Activated naive CD8-positive, alpha-beta T cell (primary cell): ENCODE measurements around the gene PNMA6A.
"Not testable (repeated sequence)": the region's sequence is repeated elsewhere in the genome, so short reads cannot be mapped to it uniquely, and the experiment has no call there.

Experiments
- H3K27ac Mint-ChIP-seq: one replicate; pipeline ENCODE4 v1.8.0; 2021; ENCODE audit warnings: mixed read lengths
- H3K27me3 Mint-ChIP-seq: one replicate; pipeline ENCODE4 v1.8.0; 2021; ENCODE audit warnings: mixed read lengths
- H3K36me3 Mint-ChIP-seq: one replicate; pipeline ENCODE4 v1.8.0; 2021; ENCODE audit warnings: mixed read lengths
- H3K4me1 Mint-ChIP-seq: one replicate; pipeline ENCODE4 v1.8.0; 2021; ENCODE audit warnings: low read depth, mixed read lengths
- H3K4me3 Mint-ChIP-seq: one replicate; pipeline ENCODE4 v1.8.0; 2021; ENCODE audit warnings: mild to moderate bottlenecking, mixed read lengths
- H3K9me3 Mint-ChIP-seq: one replicate; pipeline ENCODE4 v1.8.0; 2021; ENCODE audit warnings: low read depth, mixed read lengths

Gene PNMA6A

DNA sequence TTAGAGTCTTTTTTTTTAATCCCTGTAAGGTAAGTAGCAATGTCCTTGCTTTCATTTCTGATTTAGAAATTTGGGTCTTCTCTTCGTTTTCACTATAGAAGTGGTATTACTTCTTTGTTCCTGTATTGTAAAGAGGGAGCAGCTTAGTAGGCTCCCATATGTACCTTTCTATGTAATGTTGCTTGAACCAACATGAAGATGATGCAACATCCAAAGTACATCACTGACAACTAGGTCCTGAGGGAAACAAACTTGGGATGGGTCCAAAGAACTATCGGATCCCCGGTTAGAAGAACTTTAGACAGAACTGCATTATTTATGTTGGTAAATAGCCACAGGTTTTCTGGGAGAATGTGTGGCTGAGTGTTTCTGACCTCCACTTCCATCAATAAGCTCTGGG, 45.5 kb downstream of the PNMA6A start:
- H3K27me3 Mint-ChIP-seq, H3K4me3 Mint-ChIP-seq, H3K4me1 Mint-ChIP-seq, H3K9me3 Mint-ChIP-seq, H3K36me3 Mint-ChIP-seq, H3K27ac Mint-ChIP-seq: not testable (repeated sequence)

DNA sequence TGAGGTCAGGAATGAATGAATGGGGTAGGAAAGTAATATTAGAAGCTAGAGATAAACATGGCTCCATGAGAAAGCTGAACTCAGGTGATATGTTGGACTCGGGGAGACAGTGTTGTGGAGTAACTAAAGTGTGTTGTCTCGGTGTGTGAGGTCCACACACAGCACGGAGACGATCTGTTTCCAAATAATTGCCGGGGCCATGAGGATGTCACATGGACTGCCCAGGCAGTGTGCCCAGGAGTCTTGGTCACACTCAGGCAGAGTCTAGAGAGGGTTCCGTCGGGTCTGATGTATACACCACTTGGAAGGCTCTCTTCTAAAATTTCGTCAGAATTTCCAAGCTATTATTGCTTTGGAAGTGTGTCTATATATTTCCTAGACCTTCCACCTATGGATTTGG, 48.0 kb downstream of the PNMA6A start:
- not testable (repeated sequence) for H3K4me1 Mint-ChIP-seq, H3K9me3 Mint-ChIP-seq, H3K27ac Mint-ChIP-seq, H3K27me3 Mint-ChIP-seq, H3K36me3 Mint-ChIP-seq, H3K4me3 Mint-ChIP-seq

DNA sequence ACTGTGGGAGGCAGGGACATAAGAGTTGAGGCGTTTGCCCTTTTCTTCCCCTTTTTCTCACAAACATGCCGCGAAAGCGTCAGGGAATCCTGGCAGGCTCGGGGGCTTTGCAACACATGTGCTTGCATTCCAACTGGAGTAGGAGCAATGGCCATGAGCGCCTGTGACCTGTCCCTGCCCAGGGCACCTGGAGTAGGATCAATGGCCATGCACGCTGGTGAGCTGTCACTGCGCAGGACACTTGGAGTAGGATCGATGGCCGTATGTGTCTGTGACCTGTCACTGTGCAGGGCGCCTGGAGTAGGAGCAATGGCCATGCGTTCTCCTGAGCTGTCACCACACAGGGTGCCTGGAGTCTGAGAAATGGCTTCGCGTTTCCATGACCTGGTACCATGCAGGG, 51.2 kb downstream of the PNMA6A start:
- not testable (repeated sequence) for H3K36me3 Mint-ChIP-seq, H3K27ac Mint-ChIP-seq, H3K27me3 Mint-ChIP-seq, H3K9me3 Mint-ChIP-seq, H3K4me1 Mint-ChIP-seq, H3K4me3 Mint-ChIP-seq
